HL-60 (cell line): ENCODE results near the gene MACROD1.

ENCODE experiments used
- POLR2AphosphoS5 ChIP-seq: IDR thresholded peaks from 2 replicates; pipeline ENCODE4 v1.6.1; 2012; ENCODE audit warnings: low read depth
- TF ChIP-seq, protein P1 (sequence below): IDR thresholded peaks from one replicate; pipeline ENCODE4 v1.5.1; 2011; ENCODE audit warnings: low read length, control low read depth, inconsistent platforms; ENCODE audit not compliant: insufficient read depth

DNA sequence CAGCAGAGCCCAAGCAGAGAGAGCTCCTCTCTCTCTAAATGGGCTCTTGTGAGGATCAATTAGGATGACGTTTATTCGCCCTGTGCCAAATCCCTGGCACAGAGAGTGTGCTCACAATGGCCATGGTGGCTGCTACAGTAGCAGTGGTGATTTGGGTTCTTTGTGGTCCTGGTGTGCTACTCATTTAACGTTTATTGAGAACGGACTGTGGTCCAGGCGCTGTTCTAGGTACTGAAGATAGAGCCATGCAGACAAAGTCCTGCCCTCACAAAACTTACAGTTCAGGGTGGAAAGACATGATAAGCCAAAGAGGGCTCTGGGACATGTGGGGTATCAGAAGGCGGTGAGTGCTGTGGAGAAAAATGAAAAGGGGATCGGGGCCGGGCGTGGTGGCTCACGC lies 174.4 kb downstream of the MACROD1 start:
- TF ChIP-seq, protein P1, sequence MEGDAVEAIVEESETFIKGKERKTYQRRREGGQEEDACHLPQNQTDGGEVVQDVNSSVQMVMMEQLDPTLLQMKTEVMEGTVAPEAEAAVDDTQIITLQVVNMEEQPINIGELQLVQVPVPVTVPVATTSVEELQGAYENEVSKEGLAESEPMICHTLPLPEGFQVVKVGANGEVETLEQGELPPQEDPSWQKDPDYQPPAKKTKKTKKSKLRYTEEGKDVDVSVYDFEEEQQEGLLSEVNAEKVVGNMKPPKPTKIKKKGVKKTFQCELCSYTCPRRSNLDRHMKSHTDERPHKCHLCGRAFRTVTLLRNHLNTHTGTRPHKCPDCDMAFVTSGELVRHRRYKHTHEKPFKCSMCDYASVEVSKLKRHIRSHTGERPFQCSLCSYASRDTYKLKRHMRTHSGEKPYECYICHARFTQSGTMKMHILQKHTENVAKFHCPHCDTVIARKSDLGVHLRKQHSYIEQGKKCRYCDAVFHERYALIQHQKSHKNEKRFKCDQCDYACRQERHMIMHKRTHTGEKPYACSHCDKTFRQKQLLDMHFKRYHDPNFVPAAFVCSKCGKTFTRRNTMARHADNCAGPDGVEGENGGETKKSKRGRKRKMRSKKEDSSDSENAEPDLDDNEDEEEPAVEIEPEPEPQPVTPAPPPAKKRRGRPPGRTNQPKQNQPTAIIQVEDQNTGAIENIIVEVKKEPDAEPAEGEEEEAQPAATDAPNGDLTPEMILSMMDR = no peak
- TF ChIP-seq POLR2AphosphoS5 = no peak
